ENCODE measurements around the gene OR10AD1.

DNA sequence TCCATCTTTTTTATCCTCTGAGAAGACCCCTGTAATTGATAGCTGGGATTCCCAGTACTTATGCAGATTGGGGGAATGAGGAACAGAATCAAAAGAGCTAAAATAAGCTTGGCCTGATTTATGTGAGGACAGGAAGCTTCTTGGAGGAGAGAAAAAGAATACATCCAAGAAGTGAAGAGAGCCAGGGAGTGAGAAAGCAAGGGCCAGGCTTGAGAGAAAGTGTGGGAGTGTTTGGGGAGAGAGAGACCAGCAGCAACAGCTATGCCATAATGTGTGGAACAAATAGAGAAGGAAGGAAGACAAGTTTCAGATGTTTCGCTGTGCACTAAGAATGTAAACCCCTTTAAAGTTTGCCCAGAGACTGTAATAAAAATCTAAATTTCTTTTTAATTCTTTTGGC lies 23.6 kb downstream of the OR10AD1 start:
- TF ChIP-seq POLR2A (IDR thresholded peaks at IDR 0.05), result no peak
- no peak for TF ChIP-seq CTCF (IDR thresholded peaks at IDR 0.05)

All from breast epithelium (tissue), 3 donors.